ENCODE measurements around the gene TMEM222.

DNA sequence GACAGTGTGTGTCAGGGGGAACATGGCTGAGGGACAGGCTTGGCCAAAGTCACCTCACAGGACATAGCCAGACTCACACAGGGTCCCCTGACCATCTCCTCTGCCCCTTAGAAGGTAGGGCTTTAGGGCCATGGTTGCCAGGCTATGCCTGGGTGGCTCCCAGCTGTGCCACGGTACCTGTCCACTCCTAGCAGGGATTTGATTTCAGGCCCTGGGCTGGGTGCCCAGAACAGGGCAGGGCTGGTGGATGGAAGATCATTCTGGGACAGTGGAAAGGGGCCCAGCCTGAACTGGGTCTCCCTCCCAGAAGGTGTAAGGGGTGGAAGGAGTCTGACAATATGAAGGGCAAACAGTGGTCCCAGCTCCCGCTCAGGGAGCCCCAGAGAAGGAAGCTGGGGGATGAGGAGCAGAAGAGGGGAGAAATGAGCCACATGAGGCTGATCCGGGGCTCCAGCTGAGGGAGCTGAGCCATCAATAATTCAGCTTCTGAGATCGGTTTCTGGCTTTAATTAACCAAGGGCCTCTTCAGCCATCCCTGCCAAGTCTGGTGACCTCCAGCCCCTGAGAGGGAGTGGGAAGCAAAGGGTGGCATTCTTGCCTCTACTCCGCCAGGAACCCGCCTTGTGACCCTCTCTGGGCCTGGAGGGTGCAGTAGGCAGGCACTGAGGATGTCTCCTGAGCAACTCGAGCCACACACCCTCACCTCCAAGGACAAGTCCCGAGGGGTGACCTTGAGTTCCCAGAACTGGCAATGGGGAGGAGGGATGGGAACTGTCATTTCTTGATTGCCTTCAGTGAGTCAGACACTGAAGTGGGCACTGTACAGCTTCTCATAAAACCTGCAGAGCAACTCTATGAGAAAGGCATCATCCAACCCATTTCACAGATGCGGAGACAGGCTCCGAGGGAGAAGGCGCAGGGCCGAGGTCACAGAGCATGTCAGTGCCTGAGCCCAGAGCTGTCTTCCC, 59.1 kb downstream of the TMEM222 start:
- TF ChIP-seq, protein P1, sequence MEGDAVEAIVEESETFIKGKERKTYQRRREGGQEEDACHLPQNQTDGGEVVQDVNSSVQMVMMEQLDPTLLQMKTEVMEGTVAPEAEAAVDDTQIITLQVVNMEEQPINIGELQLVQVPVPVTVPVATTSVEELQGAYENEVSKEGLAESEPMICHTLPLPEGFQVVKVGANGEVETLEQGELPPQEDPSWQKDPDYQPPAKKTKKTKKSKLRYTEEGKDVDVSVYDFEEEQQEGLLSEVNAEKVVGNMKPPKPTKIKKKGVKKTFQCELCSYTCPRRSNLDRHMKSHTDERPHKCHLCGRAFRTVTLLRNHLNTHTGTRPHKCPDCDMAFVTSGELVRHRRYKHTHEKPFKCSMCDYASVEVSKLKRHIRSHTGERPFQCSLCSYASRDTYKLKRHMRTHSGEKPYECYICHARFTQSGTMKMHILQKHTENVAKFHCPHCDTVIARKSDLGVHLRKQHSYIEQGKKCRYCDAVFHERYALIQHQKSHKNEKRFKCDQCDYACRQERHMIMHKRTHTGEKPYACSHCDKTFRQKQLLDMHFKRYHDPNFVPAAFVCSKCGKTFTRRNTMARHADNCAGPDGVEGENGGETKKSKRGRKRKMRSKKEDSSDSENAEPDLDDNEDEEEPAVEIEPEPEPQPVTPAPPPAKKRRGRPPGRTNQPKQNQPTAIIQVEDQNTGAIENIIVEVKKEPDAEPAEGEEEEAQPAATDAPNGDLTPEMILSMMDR (IDR thresholded peaks at IDR 0.05; ENCODE audit: insufficient read depth, low read length, poor library complexity, severe bottlenecking) = no peak
- TF ChIP-seq EZH2phosphoT487 (conservative IDR thresholded peaks at IDR 0.05; ENCODE audit: low read length) = no peak
